NT2/D1 (cell line): ENCODE data around the gene EDAR.

Experiments used
- YY1 ChIP-seq: IDR thresholded peaks from 2 replicates; pipeline ENCODE4 v1.6.1; 2011; ENCODE audit not compliant: insufficient read length, insufficient read depth
- ZNF274 ChIP-seq: IDR thresholded peaks from 2 replicates; pipeline ENCODE4 v1.6.1; 2011; ENCODE audit warnings: mild to moderate bottlenecking, low read depth, low read length

GRCh38 chr2:109029490-109030201 is 40.6 kb upstream of the EDAR start:
- no peak for TF ChIP-seq ZNF274
- TF ChIP-seq YY1 = no peak
